GM19328 (cell line): Measurements from ENCODE around the gene GAL3ST2.

Experiments
- ATAC-seq: cut with Tn5 transposase; IDR thresholded peaks from one replicate; pipeline ENCODE4 v1.9.1; 2021; ENCODE audit warnings: mild to moderate bottlenecking, moderate library complexity; ENCODE audit not compliant: unreplicated experiment

GAL3ST2 gene

DNA sequence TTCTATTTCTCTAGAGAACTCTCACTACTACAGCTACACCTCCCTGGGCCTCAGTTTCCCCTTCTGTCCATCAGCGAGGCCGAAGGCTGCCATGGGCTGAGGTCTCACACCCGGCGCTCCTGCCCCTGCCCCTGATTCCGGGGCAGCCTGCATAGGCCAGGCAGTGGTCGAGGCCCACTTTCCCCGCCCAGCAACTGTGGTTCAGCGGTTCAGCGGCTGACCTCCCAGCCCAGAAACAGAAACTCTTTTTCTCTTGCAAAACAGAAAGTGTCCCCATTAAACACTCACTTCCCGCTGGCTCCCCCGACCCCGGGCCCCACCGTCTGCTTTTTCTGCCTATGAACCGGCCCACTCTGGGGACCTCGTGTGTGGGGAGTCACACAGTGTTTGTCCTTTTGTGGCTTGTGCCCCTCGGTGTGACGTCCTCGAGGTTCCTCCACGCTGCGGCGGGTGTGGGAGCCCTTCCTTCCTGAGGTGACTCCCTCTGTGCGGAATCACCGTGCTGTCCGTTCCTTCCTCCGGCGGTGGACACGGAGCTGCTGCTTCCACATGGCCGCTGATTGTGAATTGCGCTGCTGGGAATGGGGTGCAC, 66.1 kb downstream of the GAL3ST2 start:
- no peak for ATAC-seq

GRCh38 chr2:241843321-241844065, 66.9 kb downstream of the GAL3ST2 start:
- ATAC-seq, result no peak

- ATAC-seq, result no peak
These were observed 67.6 kb downstream of the GAL3ST2 start for GRCh38 chr2:241844066-241844728.

DNA sequence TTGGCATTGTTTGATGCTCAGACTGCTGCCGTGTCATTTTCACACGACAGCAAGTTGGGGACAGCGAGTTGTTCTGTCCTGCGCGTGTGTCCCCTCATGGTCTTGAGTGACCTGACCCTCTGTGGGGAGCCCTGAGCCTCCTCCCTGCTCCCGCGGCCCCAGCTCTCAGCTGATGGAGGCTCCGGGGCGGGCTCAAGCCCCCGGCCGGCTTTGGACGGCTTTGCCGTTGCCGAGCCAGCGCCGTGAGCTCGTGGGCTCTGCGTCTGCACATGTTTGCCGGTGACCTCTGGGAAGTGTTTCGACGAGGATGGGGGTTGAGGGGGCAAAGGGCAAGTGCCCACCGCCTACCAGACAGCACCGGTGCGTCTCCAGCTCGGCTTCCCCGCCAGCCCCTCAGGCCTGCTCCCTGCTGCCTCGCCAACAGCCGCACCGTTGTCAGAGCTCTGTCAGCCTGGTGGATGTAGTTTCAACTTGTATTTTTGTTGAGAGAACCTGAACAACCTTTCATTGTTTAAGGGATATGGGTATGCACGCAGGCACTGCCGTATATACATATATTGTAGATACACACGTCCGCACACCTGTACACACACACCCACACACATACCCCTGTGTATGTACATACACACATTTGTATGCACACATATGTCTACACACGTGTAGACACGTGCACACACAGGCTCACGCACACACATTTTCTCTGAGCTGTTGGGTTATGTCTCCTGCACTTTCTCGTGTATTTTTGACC, 68.4 kb downstream of the GAL3ST2 start:
- no peak for ATAC-seq

DNA sequence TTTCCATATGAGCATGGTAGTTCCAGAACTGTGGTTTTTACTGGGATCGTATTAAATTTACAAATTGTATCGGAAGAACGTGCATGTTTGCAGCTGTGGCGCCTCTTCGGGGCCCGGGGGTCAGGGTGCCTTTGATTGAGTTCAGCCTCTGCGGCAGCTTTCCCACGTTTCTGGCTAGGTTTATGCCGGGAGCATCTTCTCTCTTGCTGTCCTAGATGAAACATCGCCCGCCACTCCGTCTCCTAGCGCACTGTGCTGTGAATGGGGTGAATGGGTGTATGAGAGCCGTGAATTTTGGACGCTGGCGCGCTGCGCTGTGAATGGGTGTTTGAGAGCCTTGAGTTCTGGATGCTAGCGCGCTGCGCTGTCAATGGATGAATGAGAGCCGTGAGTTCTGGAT, 69.8 kb downstream of the GAL3ST2 start:
- no peak for ATAC-seq

- no peak for ATAC-seq
These were observed 72.4 kb downstream of the GAL3ST2 start for GRCh38 chr2:241848761-241849615.

DNA sequence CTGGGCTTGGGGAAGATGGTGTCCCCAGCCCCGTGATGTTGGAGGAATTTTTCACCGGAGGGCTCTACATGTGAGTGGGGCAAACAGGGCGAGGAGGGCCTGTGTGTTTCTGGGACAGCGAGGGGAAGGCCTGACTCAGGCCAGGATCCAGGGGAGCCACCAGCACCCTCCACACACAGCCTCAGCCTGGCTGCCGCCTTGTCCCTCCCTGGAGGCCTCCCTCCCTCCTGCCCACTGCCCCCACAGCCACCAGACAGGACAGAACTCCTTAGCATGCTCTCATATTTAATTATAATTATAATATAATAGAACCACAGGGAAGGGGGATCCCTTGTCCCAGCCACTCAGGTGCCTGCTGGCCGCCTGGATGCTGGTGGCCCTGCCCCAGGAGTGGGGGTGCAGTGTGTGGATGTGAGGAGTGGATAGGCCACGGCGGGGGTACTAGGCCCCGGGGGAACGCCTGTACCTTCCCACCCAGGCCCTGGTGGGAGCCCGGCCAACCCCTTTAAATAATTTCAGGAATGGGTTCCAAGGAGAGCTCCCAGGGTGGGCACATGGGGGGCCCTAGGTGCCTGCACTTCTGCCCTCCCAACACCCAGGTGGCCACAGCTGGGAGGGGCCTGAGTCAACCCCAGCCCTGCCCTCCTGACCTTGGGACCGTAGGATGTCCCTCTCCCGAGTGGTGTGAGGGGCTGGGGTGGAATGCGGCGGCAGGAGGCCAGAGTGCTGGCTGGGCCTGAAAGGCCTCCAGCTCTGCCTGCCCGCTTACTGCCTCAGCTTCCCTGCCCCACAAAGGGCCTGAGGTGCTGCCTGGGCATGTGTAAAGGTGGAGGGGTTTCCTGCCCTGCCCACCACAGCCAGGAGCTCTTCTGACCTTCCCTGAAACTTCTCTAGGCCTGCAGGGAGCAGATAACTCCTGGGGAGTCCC, 73.3 kb downstream of the GAL3ST2 start:
- no peak for ATAC-seq

DNA sequence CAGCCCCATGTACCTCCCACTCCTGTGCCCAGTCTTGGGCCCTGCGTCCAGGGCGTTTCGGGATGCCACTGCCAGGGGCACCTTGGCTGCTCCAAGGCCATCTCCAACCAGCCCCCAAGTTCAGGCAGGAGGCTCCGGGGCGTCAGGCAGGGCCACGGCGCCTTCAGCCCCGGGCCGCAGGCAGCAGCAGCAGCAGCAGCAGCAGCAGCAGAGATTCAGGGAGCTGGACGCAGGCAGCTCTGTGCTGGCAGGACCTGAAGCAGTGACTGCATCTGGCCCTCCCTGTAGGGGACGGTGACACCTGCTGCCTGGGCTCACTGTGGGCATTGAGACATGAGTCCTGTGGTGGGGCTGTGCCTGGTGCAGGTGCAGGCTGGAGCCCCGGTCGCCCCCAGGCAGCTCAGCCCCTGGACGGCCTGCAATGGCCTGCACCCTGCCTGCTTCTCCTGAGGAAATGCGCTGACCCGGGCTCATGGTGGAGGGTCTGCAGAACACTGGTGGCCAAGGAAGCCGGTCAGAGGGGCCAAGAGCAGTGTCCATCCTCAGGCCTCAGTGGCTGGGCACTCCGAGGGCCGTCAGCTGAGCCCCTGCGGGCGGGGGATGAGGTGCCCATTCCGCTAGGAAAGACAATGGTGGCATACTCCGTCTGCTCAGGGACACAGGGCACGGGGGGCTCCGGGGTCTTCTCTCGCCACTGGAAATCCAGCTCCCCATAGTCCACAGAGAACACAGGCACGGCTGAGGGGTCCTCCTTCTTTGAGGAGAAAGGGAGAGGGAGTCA, 74.1 kb downstream of the GAL3ST2 start:
- no peak for ATAC-seq

DNA sequence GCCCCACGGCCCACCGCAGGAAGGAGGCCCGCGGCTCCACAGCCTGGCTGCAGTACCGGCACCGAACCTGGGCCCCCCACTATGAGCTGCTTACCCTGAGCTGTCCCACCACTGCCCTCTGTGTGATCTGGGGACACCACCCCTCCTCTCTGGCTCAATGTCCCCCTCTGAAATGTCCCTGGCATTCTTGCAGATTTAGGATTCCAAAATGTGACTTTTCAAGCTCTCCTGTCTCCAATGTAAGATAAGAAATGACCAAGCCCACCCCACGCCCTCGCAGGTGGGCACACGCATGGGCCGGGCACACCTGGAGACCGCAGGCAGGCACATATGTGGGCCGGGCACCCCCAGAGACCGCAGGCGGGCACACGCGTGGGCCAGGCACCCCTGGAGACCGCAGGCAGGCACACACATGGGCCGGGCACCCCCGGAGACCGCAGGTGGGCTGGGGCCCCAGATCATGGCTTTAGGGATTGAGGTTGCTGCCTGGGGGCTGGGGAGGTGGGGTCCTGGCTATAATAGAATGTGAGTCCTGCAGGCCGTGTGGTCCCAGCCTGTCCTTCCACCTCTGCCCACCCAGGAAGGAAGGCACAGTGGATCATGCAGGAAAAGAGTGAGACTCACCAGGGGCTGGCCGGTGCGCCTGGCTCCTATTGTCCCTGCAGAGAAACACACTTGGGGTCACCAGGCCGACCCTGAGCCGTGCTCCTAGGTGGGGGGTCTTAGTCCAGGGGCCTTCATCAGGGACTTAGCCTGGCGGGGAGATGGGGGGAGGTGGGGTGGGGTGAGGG, 74.9 kb downstream of the GAL3ST2 start:
- ATAC-seq, result no peak

GRCh38 chr2:241852116-241852980, 75.7 kb downstream of the GAL3ST2 start:
- ATAC-seq, result no peak

- ATAC-seq, result no peak
These were observed 76.5 kb downstream of the GAL3ST2 start for GRCh38 chr2:241852981-241853631.
